ENCODE measurements around the gene AFP. TPM values are rescaled to one million over a fixed set of nuclear protein-coding genes. Genes with fewer than 3 reads are reported as not detected.

Gene AFP
- total RNA-seq, 1 experiment from 2014 or later: 0.40 TPM

GRCh38 chr4:73439445-73439844 lies 3.4 kb downstream of the AFP start:
- DNase-seq: no peak
- Histone ChIP-seq H3K79me2 (ENCODE audit: low read length) (no peaks in the 10 kb centered on the region), H3K27me3 (ENCODE audit: low read length) (peaks cover 18% of the 10 kb centered on the region; the same call in 1 of the 2 replicates), H3K9me3 (ENCODE audit: low read length) (no peaks in the 10 kb centered on the region), H3K9ac (ENCODE audit: low read length) (no peak overlapping the region), H3K9me2 (replicated peaks; ENCODE audit: low read length) (no peaks in the 10 kb centered on the region), H3K27ac (ENCODE audit: low read length) (no peak overlapping the region), H3K4me3 (ENCODE audit: low read length) (no peak overlapping the region), H3K36me3 (ENCODE audit: low read depth, low read length) (no peaks in the 10 kb centered on the region), H3K4me2 (ENCODE audit: low read length) (no peak overlapping the region), H3K4me1 (ENCODE audit: insufficient read depth, low read length) (peaks cover 20% of the 10 kb centered on the region), H4K20me1 (ENCODE audit: low read length) (no peaks in the 10 kb centered on the region), H2AFZ (ENCODE audit: low read length) (no peak overlapping the region), H3F3A (ENCODE audit: low read length, unreplicated experiment) (no peaks in the 10 kb centered on the region)
- ChIA-PET CTCF (no interaction called here), POLR2A (ENCODE audit: unreplicated experiment) (no interaction called here)
- no TSS peak for BruUV-seq (replicated peaks)
- intact Hi-C loops (cut with micrococcal nuclease): no loop called here
- no peak for ATAC-seq
- TF ChIP-seq EZH2 (IDR thresholded peaks at IDR 0.05; ENCODE audit: low read length, unreplicated experiment) (no peak), CTCF (conservative IDR thresholded peaks at IDR 0.05; ENCODE audit: low read depth, low read length) (no peak), EZH2phosphoT487 (IDR thresholded peaks at IDR 0.05; ENCODE audit: borderline replicate concordance, low read length) (no peak)

DNA sequence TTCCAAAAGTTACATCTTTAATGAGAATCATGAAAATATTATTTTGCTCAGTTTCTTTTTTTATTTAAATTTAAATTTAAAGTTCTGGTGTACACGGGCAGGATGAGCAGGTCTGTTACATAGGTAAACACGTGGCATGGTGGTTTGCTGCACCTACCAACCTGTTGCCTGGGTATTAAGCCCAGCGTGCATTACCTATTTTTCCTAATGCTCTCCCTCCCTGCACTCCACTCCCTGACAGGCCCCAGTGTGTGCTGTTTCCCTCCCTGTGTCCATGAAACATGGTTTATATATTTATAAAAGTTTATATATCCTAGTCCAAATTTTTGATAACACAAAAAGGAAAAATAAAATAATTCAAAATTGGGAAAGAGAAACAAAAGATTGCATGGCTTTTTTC lies 4.0 kb downstream of the AFP start:
- H3K9me3 ChIP-seq (ENCODE audit: low read length): no peaks in the 10 kb centered on the region
- H3K27me3 ChIP-seq (ENCODE audit: low read length): peaks cover 18% of the 10 kb centered on the region; the same call in 1 of the 2 replicates
- ATAC-seq (no peak), DNase-seq (no peak)
- H3K4me2 ChIP-seq (ENCODE audit: low read length): no peak overlapping the region
- no peaks in the 10 kb centered on the region for H3K79me2 ChIP-seq (ENCODE audit: low read length)
- H3F3A ChIP-seq (ENCODE audit: low read length, unreplicated experiment): no peaks in the 10 kb centered on the region
- no peak overlapping the region for H3K9ac ChIP-seq (ENCODE audit: low read length)
- no peaks in the 10 kb centered on the region for H3K9me2 ChIP-seq (replicated peaks; ENCODE audit: low read length)
- H4K20me1 ChIP-seq (ENCODE audit: low read length): no peaks in the 10 kb centered on the region
- H3K36me3 ChIP-seq (ENCODE audit: low read depth, low read length): no peaks in the 10 kb centered on the region
- intact Hi-C loops (cut with micrococcal nuclease): no loop called here
- ChIA-PET POLR2A (ENCODE audit: unreplicated experiment) (no interaction called here), CTCF (no interaction called here)
- BruUV-seq (replicated peaks): no TSS peak
- H3K4me1 ChIP-seq (ENCODE audit: insufficient read depth, low read length): peaks cover 20% of the 10 kb centered on the region
- H2AFZ ChIP-seq (ENCODE audit: low read length): no peak overlapping the region
- TF ChIP-seq EZH2phosphoT487 (IDR thresholded peaks at IDR 0.05; ENCODE audit: borderline replicate concordance, low read length): no peak
- no peak for TF ChIP-seq CTCF (conservative IDR thresholded peaks at IDR 0.05; ENCODE audit: low read depth, low read length)
- TF ChIP-seq EZH2 (IDR thresholded peaks at IDR 0.05; ENCODE audit: low read length, unreplicated experiment): no peak
- H3K4me3 ChIP-seq (ENCODE audit: low read length): no peak overlapping the region
- no peak overlapping the region for H3K27ac ChIP-seq (ENCODE audit: low read length)

GRCh38 chr4:73440653-73441052 lies 4.6 kb downstream of the AFP start:
- Histone ChIP-seq H3K9me2 (replicated peaks; ENCODE audit: low read length) (no peaks in the 10 kb centered on the region), H3K36me3 (ENCODE audit: low read depth, low read length) (no peaks in the 10 kb centered on the region), H4K20me1 (ENCODE audit: low read length) (no peaks in the 10 kb centered on the region), H3K9ac (ENCODE audit: low read length) (no peak overlapping the region), H3K4me1 (ENCODE audit: insufficient read depth, low read length) (peaks cover 20% of the 10 kb centered on the region), H3K27me3 (ENCODE audit: low read length) (peaks cover 13% of the 10 kb centered on the region; the same call in 1 of the 2 replicates), H3K27ac (ENCODE audit: low read length) (no peak overlapping the region), H3F3A (ENCODE audit: low read length, unreplicated experiment) (no peaks in the 10 kb centered on the region), H3K4me3 (ENCODE audit: low read length) (no peak overlapping the region), H2AFZ (ENCODE audit: low read length) (no peak overlapping the region), H3K4me2 (ENCODE audit: low read length) (no peak overlapping the region), H3K9me3 (ENCODE audit: low read length) (no peaks in the 10 kb centered on the region), H3K79me2 (ENCODE audit: low read length) (no peaks in the 10 kb centered on the region)
- TF ChIP-seq CTCF (conservative IDR thresholded peaks at IDR 0.05; ENCODE audit: low read depth, low read length): no peak
- TF ChIP-seq EZH2 (IDR thresholded peaks at IDR 0.05; ENCODE audit: low read length, unreplicated experiment): no peak
- TF ChIP-seq EZH2phosphoT487 (IDR thresholded peaks at IDR 0.05; ENCODE audit: borderline replicate concordance, low read length): no peak
- no TSS peak for BruUV-seq (replicated peaks)
- CTCF ChIA-PET: no interaction called here
- POLR2A ChIA-PET (ENCODE audit: unreplicated experiment): no interaction called here
- intact Hi-C loops (cut with micrococcal nuclease): no loop called here
- no peak for ATAC-seq
- DNase-seq: no peak

Measured in PC-3 (cell line).